Right renal pelvis (tissue), 4 donors: ENCODE results near the gene ZBTB44. TPM values are rescaled to one million over a fixed set of nuclear protein-coding genes. Genes with fewer than 3 reads are reported as not detected.

ENCODE experiments used
- DNase-seq, 4 donors: peaks; one replicate each; pipeline ENCODE4 v3.0.0-alpha.2; 2013; ENCODE audit warnings: low read depth in 4 of 4, low spot score in 3 of 4, missing footprints in 1 of 4
- polyA plus RNA-seq, 4 donors: library from polyadenylated mRNA; unstranded; fragments of 120-200 nt; gene quantifications; one replicate each; pipeline ENCODE4 v1.2.1, GENCODE V29; 2013; ENCODE audit not compliant: insufficient read length in 4 of 4

ZBTB44 gene
- polyA plus RNA-seq, 4 donors: 48.2 to 66.0 (median 57.8) TPM

- DNase-seq: no peak
Measured at GRCh38 chr11:130216591-130217132, 98.1 kb downstream of the ZBTB44 start.

DNA sequence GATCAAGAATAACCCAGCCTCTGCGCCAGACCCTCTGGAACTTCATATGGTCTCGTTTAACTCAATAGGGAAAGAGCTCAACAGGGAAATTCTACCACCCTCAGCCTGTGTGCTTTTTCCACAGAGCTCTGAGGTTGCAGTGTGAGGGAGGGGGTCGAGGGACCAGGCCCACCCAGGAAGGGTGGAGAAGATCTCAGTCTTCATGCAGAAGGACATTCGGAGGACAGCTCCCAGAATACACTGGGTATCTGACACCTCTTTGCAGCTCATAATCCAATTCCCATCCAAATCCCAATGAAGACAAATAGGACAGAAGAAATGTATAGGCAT lies 98.5 kb downstream of the ZBTB44 start:
- no peak for DNase-seq

GRCh38 chr11:130215531-130216220 lies 99.0 kb downstream of the ZBTB44 start:
- DNase-seq: no peak

DNA sequence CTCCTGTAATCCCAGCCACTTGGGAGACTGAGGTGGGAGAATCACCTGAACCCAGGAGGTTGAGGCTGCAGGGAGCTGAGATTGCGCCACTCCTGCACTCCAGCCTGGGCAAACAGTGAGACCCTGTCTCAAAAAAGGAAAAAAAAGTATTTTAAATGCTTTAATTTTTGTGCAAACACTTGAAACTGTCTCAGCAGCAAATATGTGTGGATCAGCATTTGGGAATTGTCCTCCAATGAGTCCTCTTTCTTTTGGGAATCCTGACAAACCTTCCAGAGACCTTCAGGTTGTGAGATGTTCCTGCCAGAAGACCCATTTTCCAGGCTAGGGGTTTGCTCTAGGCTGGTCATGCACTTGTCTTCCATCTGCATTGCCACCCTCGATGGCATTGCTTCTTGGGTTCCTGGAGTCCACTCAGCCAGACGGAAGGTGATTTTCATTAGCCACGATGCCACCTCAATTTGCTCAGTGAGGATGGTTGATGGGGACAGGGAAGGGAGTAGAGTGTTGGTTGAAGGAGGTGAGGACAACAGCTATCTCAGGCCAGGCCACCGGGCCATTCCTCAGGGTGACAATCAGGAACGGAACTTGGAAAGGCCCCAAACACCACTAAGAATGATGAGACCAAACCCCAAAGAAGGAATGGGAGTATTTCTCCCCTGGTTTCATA lies 99.7 kb downstream of the ZBTB44 start:
- no peak for DNase-seq

DNA sequence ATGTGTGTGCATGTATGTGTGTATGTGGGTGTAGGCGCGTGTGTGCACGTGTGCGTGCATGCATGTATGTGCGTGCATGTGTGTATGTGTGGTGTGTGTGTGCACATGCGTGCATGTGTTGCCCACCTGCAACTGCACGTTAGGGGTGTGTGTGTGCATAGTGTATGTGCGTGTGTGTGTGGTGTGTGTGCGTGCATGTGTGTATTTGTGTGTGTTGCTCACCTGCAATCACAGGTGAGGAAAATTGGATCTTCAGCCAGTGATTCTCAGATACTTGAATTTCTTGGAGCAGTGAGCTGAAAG lies 100.8 kb downstream of the ZBTB44 start:
- no peak for DNase-seq

GRCh38 chr11:130213143-130213978 lies 101.4 kb downstream of the ZBTB44 start:
- peak; percentile 35 to 64 (median 42) for DNase-seq

GRCh38 chr11:130212431-130212961 lies 102.2 kb downstream of the ZBTB44 start:
- no peak for DNase-seq

DNA sequence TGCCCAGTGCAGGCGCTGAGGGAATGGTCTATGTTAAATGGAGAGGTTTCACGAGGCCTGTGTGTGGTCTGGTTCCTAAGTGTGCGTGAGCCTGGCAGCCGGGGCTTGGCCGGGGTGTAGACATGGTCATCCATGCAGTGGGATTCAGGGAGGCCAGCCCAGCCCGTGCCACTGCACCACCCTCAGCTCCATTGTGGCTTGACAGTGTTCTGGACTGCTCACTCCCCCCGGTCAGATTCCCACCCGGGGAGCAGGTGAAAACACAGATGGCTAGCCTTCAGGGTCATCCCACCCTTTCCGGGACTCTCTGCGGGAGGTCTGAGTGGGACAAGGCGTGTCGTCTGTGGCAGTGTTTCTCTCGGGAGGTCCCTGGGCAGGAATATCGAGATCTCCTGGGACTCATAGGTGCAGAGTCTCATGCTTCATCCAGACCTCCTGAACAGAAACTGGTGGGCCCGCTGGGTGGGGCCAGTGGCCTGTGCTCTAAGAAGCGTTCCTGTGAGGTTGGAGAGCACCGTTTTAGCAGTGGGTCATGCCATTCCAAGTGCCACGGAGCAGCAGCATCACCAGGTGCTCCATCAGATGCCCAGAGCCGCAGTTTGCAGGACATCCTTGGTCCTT lies 102.8 kb downstream of the ZBTB44 start:
- no peak for DNase-seq

GRCh38 chr11:130211144-130211543 lies 103.6 kb downstream of the ZBTB44 start:
- DNase-seq: no peak

GRCh38 chr11:130209954-130210854 lies 104.5 kb downstream of the ZBTB44 start:
- no peak for DNase-seq

DNA sequence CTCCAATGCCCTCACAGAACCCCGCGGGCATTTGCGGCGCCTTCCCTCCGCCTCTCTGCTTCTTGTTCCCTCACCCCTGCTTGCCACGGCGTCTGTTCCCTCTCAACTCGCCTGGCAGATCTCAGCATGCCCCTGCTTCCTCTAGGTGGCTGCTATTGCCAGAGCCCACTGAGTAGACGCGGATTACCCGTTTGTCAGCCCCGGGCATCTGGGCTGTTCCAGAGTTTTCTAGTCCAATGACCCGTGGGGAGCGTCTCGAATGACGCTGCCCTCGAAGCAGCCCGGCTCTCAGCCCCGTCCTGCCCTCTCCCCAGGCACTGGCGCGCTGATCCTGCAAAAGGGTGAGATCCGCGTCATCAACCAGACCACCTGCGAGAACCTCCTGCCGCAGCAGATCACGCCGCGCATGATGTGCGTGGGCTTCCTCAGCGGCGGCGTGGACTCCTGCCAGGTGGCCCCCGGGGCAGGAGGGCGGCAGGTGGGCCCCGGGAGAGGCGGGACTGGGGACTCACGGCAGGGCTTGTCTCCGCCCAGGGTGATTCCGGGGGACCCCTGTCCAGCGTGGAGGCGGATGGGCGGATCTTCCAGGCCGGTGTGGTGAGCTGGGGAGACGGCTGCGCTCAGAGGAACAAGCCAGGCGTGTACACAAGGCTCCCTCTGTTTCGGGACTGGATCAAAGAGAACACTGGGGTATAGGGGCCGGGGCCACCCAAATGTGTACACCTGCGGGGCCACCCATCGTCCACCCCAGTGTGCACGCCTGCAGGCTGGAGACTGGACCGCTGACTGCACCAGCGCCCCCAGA lies 105.4 kb downstream of the ZBTB44 start:
- DNase-seq: peak in 1 of 4 donors; percentile 40

DNA sequence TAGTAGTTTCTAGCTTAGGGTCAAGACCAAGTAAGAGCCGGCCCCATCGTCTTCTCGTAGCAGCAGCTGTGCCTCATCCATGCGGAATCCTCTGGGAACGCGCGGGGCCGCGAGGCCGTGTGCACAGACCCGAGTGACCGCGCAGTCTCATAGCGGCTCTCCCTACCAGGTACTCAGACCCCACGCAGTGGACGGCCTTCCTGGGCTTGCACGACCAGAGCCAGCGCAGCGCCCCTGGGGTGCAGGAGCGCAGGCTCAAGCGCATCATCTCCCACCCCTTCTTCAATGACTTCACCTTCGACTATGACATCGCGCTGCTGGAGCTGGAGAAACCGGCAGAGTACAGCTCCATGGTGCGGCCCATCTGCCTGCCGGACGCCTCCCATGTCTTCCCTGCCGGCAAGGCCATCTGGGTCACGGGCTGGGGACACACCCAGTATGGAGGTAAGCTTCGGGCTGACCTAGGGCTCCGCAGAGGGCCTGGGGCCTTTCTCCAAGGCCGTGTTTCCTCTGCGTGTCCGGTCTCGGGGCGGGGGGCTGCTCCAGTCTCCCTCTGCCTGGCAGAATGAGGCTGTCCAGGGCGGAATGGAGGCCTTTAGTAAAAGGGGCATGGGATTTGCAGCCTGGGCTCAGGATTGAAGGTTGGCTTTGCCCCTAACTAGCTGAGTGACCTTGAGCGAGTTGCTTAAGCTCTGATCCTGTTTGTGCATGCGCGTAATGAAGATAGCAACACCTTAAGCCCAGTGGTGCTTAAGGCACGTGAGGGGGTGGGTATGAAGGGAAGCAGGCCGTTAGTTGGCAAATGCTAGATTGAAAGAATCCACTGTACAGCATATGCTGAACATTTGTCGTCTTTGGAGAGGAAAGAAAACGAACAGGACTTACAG lies 106.2 kb downstream of the ZBTB44 start:
- no peak for DNase-seq

- DNase-seq: no peak
Measured at GRCh38 chr11:130206141-130206540, 108.6 kb downstream of the ZBTB44 start.

GRCh38 chr11:130204703-130205095 lies 110.0 kb downstream of the ZBTB44 start:
- no peak for DNase-seq

DNA sequence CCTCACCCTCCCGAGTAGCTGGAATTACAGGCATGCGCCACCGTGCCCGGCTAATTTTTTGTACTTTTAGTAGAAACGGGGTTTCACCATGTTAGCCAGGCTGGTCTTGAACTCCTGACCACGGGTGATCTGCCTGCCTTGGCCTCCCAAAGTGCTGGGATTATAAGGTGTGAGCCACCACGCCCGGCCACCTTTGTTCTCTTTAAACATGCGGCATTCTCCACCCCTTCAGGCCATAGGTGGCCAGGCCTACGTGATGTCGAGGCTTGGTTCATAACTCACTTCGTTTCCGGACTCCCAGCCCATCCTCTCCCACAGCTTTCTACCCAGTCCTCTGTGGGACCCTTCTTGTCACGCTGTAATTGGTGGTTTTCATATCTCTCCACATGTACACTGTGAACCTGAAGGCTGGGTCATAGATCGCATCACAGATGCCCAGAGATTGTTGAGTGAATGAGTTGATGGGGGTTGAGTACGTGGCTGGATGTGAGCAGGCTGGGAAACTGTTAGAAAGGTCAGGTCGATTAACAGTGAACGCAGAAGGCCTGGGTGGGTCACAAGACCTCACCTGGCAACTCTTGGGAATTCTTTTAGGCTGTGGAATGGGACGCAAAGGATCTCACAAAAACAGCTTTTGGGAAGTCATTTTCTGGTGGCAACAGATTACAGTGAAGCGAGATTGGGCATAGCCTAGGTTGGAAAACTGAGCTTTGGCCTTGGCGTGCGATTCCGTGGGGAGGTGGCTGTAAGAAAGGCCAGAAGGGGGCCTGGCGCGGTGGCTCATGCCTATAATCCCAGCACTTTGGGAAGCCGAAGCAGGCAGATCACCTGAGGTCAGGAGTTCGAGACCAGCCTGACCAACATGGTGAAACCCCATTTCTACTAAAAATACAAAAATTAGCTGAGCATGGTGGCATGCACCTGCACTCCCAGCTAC lies 110.7 kb downstream of the ZBTB44 start:
- DNase-seq: no peak

- DNase-seq: no peak
Measured at GRCh38 chr11:130202818-130203689, 111.7 kb downstream of the ZBTB44 start.
